HTR-8/SVneo (cell line): ENCODE measurements around the gene LRRC3C.

Experiments used
- DNase-seq: peaks from one replicate; pipeline ENCODE4 v3.0.0; 2011; ENCODE audit warnings: low spot score, mixed read lengths; ENCODE audit not compliant: insufficient read length
- FAIRE-seq: peaks from 2 replicates; lab custom pipeline; 2011; peaks lifted over from hg19 to GRCh38; lab: Jason Lieb, UNC

The LRRC3C gene

DNA sequence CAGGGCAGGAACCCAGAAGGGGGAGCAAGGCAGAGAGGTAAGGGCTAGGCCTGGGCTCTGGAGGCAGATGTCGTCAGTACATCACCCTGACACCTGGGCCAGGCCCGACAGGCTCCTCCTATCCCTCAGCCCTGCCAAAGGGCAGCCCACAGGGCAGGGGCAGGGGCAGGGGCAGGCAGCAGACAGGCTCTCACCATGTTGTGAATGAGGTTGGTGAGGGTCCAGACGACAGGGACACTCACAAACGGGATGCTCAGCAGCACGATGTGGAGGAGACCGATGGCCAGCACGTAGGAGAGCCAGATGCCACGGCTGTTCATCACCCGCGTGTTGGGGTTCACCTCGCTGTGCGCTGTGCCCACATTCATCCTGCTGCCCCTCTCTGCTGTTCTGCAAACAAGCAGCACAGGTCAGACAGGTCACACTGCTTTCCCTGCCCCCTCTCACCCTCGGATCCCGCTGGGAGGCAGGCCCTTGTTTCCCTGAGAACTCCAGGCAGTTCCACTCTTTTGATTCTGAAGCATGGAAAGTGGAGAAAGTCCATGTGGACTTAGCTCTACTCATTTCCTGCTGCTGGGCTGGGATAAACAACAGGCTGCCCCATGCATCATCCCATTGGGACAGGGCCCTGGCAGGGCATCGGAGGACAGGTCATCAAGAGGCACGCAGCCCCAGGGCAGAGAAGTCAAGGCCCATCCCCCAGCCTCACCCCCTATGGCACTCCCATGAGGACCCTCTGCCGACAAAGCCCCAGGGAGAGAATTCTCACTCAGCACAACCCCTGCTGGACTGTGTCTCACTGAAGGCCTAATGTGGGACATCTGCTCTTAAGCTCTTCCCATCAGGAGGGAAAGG lies 3.5 kb upstream of the LRRC3C start:
- no peak for DNase-seq
- FAIRE-seq: peak; percentile 69

DNA sequence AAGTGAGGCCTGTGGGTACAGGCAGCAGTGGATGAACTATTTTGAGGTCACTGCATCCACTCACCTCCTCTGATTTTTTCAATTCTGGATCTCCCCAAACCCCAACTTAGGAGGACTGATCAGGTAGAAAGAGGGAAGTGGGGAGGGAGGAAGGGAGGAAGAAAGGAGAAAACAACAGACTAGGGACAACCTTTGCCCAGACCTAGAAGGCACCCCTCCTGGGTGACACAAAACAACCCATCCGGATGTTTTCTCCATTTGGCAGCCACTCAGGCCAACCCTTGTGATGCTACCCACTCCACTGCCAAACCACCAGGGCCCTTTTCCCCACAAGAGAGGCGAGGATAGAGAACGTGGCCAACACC lies 2.9 kb upstream of the LRRC3C start:
- FAIRE-seq (no peak), DNase-seq (no peak)

DNA sequence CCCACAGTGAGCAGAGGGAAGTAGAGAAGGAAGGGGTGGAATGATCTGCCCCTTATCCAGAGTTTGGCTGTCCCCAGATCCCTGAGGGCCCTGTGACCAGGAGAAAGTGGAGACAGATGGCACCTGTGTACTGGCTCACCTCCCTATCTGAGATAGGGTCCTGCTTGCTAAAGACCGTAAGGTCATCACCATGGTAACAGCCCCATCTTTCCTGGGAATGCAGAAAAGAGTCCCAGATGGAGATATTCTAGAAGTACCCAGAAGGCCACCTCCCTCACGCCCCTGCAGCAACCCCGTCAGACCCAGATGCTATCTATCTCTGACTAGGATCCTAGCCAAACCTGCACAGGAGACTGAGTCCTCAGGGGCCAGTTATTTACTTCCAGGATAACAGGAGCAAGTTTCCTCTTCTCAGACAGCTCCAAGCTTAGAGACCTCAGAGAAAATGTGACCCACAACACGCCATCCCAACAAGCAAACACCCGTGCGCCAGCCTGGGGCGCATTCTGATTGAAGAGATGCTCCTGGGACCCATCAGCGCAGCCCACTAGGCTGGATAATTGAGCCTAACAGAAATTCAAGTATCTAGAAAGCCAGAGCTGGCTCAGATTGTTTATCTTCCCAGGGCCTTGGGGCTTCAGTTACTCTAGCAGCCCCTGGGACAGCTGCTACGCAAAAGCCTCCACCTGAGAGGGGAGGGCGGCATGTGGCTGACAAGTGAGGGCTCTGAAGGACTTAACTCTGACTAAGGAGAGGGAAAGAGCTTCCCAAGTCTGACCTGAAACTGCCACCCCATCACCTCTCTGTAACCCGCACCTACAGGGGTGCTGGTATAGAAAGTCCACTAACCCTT lies 2.0 kb upstream of the LRRC3C start:
- DNase-seq (no peak), FAIRE-seq (no peak)

DNA sequence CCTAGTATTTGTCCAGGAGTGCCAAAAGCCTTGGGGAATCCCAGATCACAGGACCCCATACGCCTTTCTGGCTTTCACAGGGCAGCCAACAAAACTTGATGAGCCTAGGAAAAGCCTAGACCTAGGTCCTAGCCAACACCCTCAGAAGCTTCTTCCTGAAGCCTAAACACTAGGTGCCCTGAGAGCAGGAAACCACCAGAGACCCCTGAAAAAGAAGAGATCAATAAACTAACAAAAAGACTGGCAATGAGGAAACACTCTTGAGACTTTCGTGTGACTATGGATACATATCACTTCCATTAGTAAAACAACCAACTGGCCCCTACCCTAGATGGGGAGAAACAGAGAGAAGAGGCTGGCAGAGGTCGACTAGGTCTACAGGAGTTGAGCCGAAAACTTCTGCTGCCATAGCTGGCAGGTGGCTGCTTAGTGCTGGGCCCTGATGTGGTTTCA lies 1.4 kb upstream of the LRRC3C start:
- FAIRE-seq (no peak), DNase-seq (no peak)

DNA sequence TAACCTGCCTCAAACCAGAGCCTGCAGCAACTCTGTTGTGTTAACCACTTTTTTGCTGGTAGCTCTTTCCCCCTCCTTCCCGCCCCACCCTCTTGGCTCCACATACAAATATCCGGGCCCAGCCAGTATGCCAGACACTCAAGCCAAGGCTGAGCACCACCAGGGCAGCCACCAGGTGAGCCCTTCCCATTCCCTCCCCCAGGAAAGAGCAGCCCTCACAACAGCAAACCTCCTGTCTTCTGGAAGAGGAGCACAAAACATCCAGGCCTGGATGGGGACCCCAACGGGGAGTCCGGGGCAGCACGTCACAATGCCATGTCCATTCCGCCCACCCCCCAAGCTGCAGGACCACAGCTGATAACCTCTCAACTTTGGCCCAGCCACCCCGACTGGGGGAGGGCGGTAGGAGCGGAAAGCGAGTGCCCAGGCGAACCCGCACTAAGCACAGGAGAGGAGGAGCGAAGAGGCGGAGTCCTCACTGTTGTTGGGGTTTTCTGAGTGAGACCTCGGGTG lies 888 bp upstream of the LRRC3C start:
- DNase-seq (no peak), FAIRE-seq (peak; percentile 62)

DNA sequence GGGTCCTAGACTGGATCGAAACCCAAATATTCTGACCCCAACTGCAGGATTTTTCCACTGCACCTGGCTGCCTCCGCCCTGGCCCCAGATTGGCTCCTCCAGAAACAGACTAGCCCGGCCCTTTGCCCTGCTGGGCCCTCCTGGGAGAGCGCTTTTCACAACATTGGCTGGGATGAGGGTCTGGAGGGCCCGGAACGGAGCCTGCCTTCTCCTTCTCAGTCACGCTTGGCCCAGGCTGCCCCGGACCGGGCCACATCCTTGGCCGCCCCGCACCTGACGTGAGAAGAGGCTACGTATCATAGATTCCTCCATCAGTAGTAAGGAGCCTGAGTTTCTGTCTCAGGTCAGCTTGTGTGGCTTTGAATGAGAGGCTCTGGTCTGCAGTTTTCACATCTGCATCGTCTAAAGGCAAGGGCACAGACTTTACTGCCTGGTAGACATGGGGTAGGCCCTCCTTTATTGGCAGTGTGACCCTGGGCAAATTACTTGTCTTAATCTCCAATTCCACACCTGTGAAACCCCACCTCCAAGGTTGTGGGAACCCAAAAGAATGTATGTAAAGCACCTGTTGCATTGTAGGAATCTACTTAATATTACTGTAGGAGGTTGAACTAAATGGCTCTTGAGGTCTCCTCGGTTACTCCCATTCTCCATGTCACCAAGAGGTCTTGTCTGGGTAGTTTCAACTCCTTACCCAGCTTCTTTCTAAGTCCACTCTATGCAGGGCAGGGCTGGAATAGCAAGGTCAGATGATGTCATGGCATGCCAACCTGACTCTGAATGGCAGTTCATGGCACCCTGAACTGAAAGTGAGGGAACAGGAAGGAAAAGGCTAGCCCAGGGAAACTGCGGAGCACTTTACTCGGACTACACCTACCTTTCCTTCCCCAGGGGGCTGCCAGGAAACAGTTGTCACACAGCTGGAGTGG lies 661 bp downstream of the LRRC3C start:
- DNase-seq (no peak), FAIRE-seq (peak; percentile 64)

DNA sequence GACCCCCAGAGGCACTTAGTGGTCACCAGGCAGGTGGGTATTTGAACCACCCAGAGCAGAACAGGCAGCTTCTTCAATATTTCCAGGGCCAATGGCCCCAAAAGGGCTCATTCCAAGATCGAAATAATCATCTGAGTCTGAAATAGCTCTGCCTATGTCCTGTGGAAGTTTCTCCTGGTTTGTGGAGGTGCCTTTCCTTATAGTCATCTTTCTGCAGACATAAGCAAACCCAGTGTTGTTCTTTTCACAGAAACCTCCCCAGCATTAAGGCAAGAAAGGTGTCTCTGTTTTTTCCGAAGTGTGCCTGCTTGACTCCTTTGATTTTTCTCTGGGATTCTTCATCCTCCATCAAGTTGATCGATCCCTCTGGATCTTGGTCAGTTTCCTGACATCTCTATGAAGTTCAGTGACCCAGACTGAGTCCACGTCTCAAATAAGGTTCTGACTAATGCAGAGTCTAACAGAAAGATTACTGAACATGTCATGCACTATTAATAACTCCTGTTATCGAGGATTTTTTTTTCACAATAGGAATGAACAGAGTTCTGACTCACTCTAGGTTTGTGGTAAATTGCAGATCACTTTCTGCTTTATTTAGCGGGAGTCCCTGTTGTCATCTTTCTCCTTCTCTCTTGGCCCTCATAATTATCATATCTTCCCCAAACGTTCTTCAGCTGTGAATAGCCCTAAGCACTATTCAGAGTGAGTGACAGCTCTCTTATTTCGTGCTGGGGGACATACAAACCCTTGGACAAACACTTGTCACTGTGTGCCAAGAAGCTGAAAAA lies 1.5 kb downstream of the LRRC3C start:
- DNase-seq (peak; percentile 73), FAIRE-seq (peak; percentile 49)

DNA sequence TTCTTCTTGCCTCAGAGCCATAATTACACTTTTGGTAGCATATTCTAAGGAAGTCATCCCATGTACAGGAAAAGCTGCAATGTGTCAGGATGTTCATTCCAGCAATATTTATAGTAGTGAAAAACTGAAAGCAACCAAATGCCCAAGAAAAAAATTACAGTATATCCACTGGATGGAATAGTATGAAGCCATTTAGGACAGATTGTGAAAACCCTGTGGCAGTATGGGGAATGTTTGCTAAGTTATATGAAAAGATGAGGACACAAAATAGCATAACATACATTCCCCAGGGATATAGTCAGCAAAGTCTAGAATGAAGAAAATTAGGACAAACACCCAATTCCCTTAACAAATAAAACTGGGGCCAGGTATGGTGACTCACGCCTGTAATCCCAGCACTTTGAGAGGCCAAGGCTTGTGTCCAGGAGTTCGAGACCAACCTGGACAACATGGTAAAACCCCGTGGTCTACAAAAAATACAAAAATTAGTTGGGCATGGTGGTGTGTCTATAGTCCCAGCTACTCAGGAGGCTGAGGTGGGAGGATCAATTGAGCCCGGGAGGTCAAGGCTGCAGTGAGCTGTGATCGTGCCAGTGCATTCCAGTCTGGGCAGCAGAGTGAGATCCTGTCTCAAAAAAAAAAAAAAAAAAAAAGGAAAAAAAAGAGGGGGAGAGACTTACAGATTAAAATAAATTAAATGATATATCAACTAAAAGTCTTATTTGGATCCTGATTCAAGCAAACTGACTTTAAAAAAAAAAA lies 2.3 kb downstream of the LRRC3C start:
- FAIRE-seq (no peak), DNase-seq (peak; percentile 54)

DNA sequence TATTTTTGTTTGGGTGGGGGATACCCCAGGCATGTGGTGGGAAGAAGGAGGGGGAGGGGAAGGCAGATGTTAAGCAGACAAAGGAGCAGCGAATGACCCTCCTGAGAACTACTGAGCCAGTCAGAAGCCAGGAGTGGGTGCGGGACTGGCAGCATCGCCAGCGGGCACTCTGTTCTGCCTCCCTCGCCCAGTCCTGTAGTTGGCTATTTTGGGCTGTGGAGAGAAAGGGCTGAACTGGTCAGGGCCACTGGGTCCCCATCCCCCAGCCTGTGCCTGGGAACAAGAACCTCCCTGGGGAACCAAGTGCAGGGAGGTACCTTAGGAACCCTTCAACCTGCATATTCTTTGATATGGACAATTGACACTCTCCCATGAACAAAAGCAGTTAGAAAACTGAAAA lies 6.4 kb downstream of the LRRC3C start:
- no peak for FAIRE-seq

DNA sequence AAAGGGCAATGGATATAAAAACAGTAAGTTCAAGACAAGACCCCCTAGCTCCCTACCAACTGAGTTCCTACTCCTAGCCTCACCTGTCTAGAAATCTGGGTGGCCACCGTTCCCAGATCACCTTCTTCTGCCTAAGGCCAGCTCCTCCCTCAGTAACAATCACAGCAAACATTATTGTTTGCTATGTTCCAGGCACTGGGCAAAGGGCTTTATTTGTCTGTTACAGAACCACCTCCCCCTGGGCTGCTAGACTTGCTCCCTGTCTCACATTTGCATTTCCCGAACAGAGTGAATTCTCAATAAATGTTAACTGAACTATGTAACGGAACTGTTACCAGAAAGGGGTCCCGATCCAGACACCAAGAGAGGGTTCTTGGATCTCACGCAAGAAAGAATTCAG lies 6.8 kb downstream of the LRRC3C start:
- no peak for FAIRE-seq
- DNase-seq: no peak

More for the DNA sequence above, 6.4 kb downstream of the LRRC3C start:
- no peak for DNase-seq

DNA sequence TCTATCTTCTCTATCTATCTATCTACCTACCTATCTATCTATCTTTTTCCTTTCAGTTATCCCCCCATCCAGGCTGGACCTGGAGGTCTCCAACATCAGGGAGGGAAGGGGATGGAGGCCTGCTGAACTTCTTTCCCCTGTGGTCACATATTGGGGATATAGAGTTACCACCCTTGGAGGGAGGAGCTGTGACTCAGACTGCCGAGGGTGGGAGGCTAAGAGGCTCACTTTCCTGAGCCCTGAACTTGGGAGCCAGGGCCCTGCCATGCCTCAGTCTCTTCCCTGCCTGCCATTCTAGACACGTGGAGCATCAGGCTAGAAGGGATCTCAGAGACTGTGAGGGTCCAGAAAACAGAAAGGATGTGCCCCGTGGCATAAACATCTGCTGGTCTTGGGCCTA lies 8.4 kb downstream of the LRRC3C start:
- DNase-seq (no peak), FAIRE-seq (no peak)

DNA sequence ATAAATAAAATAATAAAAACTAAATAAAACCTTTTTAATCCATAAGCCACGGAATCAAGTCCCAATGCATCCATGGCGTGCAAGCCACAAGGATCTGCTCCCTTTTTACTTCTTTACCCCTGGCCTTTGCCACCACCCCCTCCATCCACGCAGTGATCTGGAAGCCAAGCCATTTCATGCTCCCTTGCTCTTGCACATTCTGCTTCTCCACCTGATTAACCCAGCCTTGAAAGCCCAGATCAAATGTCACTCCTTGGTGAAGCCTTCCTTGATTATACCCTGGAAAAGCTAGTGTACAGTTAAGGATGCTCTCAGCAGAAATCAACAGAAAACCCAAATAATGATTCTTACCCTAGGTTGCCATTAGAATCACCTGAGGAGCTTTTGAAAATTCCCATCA lies 9.9 kb downstream of the LRRC3C start:
- FAIRE-seq (no peak), DNase-seq (no peak)

DNA sequence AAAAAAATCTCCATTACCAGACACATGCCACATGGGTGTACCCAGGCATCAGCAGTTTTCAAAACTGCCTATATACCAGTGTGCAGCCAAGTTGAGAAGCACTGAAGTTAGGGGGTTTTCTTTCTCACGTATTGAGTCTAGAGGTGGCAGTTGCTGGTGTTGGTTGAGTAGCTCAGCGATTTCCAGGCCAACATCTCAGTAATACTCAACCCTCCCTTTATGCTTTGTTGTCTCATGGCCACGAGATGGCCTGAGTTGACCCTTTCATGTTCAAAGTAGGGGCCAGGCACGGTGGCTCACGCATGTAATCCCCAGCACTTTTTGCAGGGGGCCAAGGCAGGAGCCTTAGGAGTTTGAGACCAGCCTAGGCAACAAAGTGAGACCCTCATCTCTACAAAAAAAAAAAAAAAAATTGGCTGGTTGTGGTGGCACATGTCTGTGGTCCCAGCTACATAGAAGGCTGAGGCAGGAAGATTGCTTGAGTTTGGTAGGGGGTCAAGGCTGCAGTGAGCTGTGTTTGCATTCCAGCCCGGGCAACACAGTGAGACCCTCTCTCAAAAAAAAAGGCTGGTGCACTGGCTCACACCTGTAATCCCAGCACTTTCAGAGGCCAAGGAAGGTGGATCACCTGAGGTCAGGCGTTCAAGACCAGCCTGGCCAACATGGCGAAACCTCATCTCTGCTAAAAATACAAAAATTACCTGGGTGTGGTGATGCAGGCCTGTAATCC lies 10.8 kb downstream of the LRRC3C start:
- no peak for DNase-seq
- no peak for FAIRE-seq

DNA sequence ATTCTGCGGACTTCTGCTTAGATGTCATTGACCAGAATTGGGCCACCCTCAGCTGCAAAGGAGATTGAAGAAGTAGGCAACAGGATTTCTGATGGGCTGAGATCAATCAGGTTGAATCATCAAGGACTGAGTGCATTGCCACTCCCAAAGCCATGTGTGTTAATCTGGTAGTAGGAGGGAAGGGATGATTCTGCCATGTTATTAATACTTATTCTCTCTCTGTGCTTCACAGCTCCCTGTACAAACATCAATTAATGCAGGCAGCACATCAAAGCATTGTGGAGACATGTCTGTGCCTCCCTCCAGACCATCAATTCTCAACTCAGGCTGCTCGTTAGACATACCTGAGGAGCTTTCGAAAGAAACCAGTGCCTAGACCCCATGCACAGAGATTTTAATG lies 11.6 kb downstream of the LRRC3C start:
- no peak for FAIRE-seq
- DNase-seq: no peak

DNA sequence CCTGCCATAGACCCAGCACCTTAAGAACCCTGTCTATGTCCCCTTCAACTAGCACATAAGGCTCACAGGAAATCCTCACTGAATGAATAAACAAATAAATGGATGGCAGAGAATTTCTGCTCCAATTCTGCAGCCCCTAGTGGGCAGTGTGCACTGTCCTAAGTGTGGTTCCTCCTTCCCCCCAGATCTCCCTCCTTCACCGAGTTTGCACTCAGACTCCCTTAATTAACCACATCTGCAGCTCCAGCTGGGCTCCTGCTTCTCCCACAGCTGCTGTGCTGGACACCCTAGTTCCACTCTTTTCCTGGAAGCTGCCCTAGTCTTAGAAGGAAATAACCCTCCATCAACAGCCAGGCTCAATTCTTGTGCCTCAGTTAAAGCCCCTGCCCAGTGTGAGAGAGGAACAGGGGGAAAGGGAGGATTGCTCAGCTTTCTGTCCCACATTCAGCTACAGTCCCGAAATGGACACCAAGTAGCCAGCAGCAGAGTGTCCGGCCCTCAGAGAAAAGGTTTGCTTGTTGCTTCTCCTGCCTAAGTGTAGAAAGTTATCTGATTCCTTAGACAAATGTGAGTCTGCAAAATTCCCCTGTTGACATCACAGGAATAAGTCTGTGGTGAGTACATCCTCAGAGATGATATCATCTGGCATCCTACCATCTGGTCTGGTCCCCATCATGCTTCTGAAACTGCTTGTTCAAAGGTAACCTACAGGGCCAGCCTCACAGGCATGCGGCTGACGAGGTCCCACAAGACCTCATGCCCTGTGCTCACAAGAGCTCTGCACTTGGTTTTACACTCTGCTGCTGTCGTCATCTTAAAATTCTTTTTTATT lies 12.3 kb downstream of the LRRC3C start:
- DNase-seq: peak; percentile 62
- peak; percentile 90 for FAIRE-seq

DNA sequence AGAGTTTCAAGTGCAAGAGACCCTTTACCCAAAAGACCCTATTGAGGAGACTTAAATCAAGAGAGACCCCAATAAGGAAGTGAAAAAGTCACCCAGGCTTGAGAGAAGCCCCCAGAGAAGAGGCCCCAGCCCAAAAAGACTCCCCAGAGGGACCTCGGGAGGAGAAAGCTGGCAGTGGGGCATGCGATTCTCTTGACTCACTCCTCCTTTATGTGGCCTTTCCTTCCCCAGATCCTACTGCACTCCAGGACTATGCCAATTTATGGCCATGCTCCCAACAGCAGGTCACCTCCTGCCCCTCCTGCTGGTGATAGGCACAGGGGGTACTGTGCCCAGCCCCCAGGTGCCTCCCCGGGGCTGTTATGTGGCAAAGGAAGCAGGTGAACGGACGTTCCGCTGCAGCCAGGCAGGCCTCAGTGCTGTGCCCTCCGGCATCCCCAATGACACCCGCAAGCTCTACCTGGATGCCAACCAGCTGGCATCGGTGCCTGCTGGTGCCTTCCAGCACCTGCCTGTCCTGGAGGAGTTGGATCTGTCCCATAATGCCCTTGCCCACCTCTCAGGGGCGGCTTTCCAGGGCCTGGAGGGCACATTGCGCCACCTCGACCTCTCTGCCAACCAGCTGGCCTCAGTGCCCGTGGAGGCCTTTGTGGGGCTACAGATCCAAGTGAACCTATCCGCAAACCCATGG lies 16.3 kb downstream of the LRRC3C start:
- FAIRE-seq: no peak
- no peak for DNase-seq

DNA sequence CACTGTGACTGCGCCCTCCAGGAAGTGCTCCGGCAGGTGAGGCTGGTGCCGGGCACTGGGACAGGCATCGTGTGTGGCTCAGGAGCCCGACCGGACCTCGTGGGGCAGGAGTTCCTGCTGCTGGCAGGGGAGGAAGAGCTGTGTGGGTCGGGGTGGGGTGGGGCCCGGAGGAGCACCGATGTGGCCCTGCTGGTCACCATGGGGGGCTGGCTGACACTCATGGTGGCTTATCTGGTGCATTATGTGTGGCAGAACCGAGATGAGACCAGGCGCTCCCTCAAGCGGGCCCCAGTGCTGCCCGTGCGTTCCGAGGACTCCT lies 16.8 kb downstream of the LRRC3C start:
- no peak for DNase-seq
- no peak for FAIRE-seq
